SK-N-SH (cell line): ENCODE measurements around the gene CADM1. TPM values are rescaled to one million over a fixed set of nuclear protein-coding genes. Genes with fewer than 3 reads are reported as not detected.

Experiments
- CTCF ChIA-PET: fragments of 300-600, 350-600 bp; formaldehyde crosslinking; extraction: SDS; loops from one replicate; lab custom pipeline; 2021; lab: Yijun Ruan, JAX
- POLR2A ChIA-PET: fragments of 350-600 bp; sonication (Branson Sonifier 250); formaldehyde crosslinking; extraction: SDS; loops from one replicate; lab custom pipeline; 2020; ENCODE audit warnings: antibody characterized with exemption, inconsistent platforms; lab: Yijun Ruan, JAX
- DNase-seq: peaks from one replicate; pipeline ENCODE4 v3.0.0; 2012
- H2AFZ ChIP-seq: fragments of 200-600 bp; sonication (generic); 2 replicates; pipeline ENCODE4 v1.8.1; 2016; ENCODE audit warnings: antibody characterized with exemption, mild to moderate bottlenecking, low read depth
- H3F3A ChIP-seq: fragments of 200-600 bp; sonication (generic); replicated peaks from 2 replicates; pipeline ENCODE3; 2016; ENCODE audit warnings: antibody characterized with exemption, mild to moderate bottlenecking; ENCODE audit not compliant: insufficient read depth
- H3K27ac ChIP-seq, 2 experiments: fragments of 200-500 bp in 1 of 2; fragments of 200-600 bp in 1 of 2; sonication (Bioruptor generic) in 1 of 2; sonication (generic), shearing (Covaris generic) in 1 of 2; 2 replicates each; pipeline versions ENCODE4 v1.5.1 to v1.6.1; 2014 to 2016; ENCODE audit warnings: low read depth in 2 of 2, inconsistent platforms in 1 of 2, low read length in 1 of 2, mild to moderate bottlenecking in 1 of 2, mixed read lengths in 1 of 2
- H3K27me3 ChIP-seq: fragments of 200-600 bp; sonication (generic), shearing (Covaris generic); 2 replicates; pipeline ENCODE4 v1.6.1; 2016; ENCODE audit warnings: mixed run types; ENCODE audit not compliant: insufficient read depth
- H3K36me3 ChIP-seq, 2 experiments: fragments of 200-500 bp in 1 of 2; fragments of 200-600 bp in 1 of 2; sonication (Bioruptor generic) in 1 of 2; sonication (generic) in 1 of 2; replicated peaks in 1 of 2; 2 replicates each; pipeline versions ENCODE3 to v1.5.1; 2014 to 2016; ENCODE audit warnings: low read length in 1 of 2, mild to moderate bottlenecking in 1 of 2; ENCODE audit not compliant: insufficient read depth in 2 of 2, control insufficient read depth in 1 of 2
- H3K4me1 ChIP-seq, 2 experiments: fragments of 200-500 bp in 1 of 2; fragments of 200-600 bp in 1 of 2; sonication (Bioruptor generic) in 1 of 2; sonication (generic), shearing (Covaris generic) in 1 of 2; 2 replicates each; pipeline versions ENCODE4 v1.5.1 to v1.6.1; 2014 to 2016; ENCODE audit warnings: low read depth in 1 of 2, low read length in 1 of 2, mixed run types in 1 of 2; ENCODE audit not compliant: insufficient read depth in 2 of 2, control insufficient read depth in 1 of 2
- H3K4me2 ChIP-seq: fragments of 200-600 bp; sonication (generic), shearing (Covaris generic); 2 replicates; pipeline ENCODE4 v1.6.1; 2017; ENCODE audit warnings: mixed run types
- H3K4me3 ChIP-seq, 2 experiments: fragments of 200-500 bp in 1 of 2; fragments of 200-600 bp in 1 of 2; sonication (Bioruptor generic) in 1 of 2; sonication (generic), shearing (Covaris generic) in 1 of 2; 2 replicates each; pipeline versions ENCODE4 v1.5.1 to v1.8.1; 2014 to 2016; ENCODE audit warnings: low read depth in 2 of 2, inconsistent platforms in 1 of 2, low read length in 1 of 2, mild to moderate bottlenecking in 1 of 2, mixed read lengths in 1 of 2, moderate library complexity in 1 of 2
- H3K79me2 ChIP-seq: fragments of 200-600 bp; sonication (generic); 2 replicates; pipeline ENCODE4 v1.8.1; 2017; ENCODE audit warnings: mild to moderate bottlenecking; ENCODE audit not compliant: insufficient read depth
- H3K9ac ChIP-seq: fragments of 200-600 bp; sonication (generic); 2 replicates; pipeline ENCODE4 v1.6.1; 2017; ENCODE audit warnings: mixed run types
- H3K9me2 ChIP-seq: fragments of 200-600 bp; sonication (generic); 2 replicates; pipeline ENCODE4 v1.6.1; 2017; ENCODE audit warnings: mixed run types
- H3K9me3 ChIP-seq: fragments of 200-600 bp; sonication (generic); 2 replicates; pipeline ENCODE4 v1.6.1; 2017; ENCODE audit warnings: mixed run types, mild to moderate bottlenecking, moderate library complexity
- H4K20me1 ChIP-seq: fragments of 200-600 bp; sonication (generic); 2 replicates; pipeline ENCODE4 v1.6.1; 2017; ENCODE audit warnings: mild to moderate bottlenecking, mixed run types; ENCODE audit not compliant: insufficient read depth
- ELF1 ChIP-seq: IDR thresholded peaks from 2 replicates; pipeline ENCODE4 v1.4.0; 2012
- EP300 ChIP-seq, 2 experiments: IDR thresholded peaks; 2 replicates each; pipeline versions ENCODE4 v1.4.0 to v1.6.1; 2012; ENCODE audit warnings: borderline replicate concordance in 1 of 2, low read depth in 1 of 2, low read length in 1 of 2
- FOXJ3 ChIP-seq: sonication (generic); formaldehyde crosslinking; IDR thresholded peaks from 2 replicates; pipeline ENCODE4 v1.5.1; 2020; ENCODE audit warnings: mild to moderate bottlenecking, missing genetic modification reagents
- JUND ChIP-seq: IDR thresholded peaks from 2 replicates; pipeline ENCODE4 v1.4.0; 2012
- MAX ChIP-seq: IDR thresholded peaks from 2 replicates; pipeline ENCODE4 v1.4.0; 2012; ENCODE audit warnings: low read depth
- MEF2A ChIP-seq: IDR thresholded peaks from 2 replicates; pipeline ENCODE4 v1.4.0; 2012; ENCODE audit warnings: low read depth, borderline replicate concordance
- NFIC ChIP-seq: IDR thresholded peaks from 2 replicates; pipeline ENCODE4 v1.4.0; 2012; ENCODE audit warnings: borderline replicate concordance
- NRF1 ChIP-seq: IDR thresholded peaks from 2 replicates; pipeline ENCODE4 v1.6.1; 2012; ENCODE audit warnings: low read depth, mild to moderate bottlenecking, low read length
- PBX3 ChIP-seq: IDR thresholded peaks from 2 replicates; pipeline ENCODE4; 2012
- POLR2AphosphoS5 ChIP-seq: IDR thresholded peaks from 2 replicates; pipeline ENCODE4 v1.6.1; 2012; ENCODE audit warnings: low read depth, low read length
- RAD21 ChIP-seq: IDR thresholded peaks from 2 replicates; pipeline ENCODE4 v1.6.1; 2012; ENCODE audit warnings: mild to moderate bottlenecking, low read length
- RCOR1 ChIP-seq: fragments of 150-350 bp; IDR thresholded peaks from 2 replicates; pipeline ENCODE4 v1.6.1; 2017; ENCODE audit warnings: antibody characterized with exemption, low read length
- RFX5 ChIP-seq: IDR thresholded peaks from 2 replicates; pipeline ENCODE4 v1.6.1; 2012; ENCODE audit warnings: mild to moderate bottlenecking, improper control_type of control experiment, low read length
- RXRA ChIP-seq: IDR thresholded peaks from 2 replicates; pipeline ENCODE4 v1.4.0; 2012; ENCODE audit warnings: low read depth, mild to moderate bottlenecking, borderline replicate concordance
- SMC3 ChIP-seq: IDR thresholded peaks from 2 replicates; pipeline ENCODE4 v1.6.1; 2012; ENCODE audit warnings: low read depth, low read length, improper control_type of control experiment
- USF1 ChIP-seq: IDR thresholded peaks from 2 replicates; pipeline ENCODE4 v1.4.0; 2012; ENCODE audit warnings: low read depth, borderline replicate concordance
- WGBS: methylation state at CpG from one replicate; pipeline ENCODE4 v1.1.6; 2017; ENCODE audit warnings: low lambda C conversion rate; 5-methylcytosine and 5-hydroxymethylcytosine counted together
- polyA plus RNA-seq, 3 experiments: library from polyadenylated mRNA; depleted of rRNA; stranded (reverse); fragments of >200 nt; gene quantifications; 2 replicates each; pipeline ENCODE4 v1.2.3, GENCODE V29; 2012
- TF ChIP-seq, protein P1 (sequence below): fragments of 150-350 bp; IDR thresholded peaks from 2 replicates; pipeline ENCODE4 v1.6.1; 2016; ENCODE audit warnings: mild to moderate bottlenecking, low read depth, low read length
- TF ChIP-seq, protein P2 (sequence below): fragments of 150-350 bp; IDR thresholded peaks from 2 replicates; pipeline ENCODE4 v1.6.1; 2017; ENCODE audit warnings: antibody characterized with exemption, low read length, low read depth, borderline replicate concordance

The CADM1 gene
- polyA plus RNA-seq, 1 of the 3 experiments (the other 2 are of a cell fraction) = 7.9 TPM

DNA sequence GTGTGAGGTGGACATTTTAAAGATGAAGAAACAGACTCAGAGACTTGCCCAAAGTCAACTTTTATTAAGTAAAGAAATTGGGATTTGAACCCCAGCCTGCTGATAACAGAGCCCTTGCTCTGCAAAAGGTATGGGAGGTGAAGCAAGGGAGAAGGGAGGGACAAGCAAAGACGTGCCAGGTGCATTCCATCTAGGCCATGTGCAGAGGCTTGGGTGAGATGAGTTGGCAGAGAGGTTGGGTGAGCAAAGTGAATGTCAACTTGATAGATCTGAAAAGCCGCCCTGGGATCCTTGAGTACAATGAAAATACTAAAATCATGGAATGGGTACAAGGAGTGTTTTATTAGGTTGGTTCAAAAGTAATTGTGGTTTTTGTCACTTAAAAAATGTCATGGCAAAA lies 341.3 kb downstream of the CADM1 start:
- Histone ChIP-seq H3K27me3 (no peaks in the 10 kb centered on the region; the same call in 1 of the 2 replicates), H3K79me2 (no peaks in the 10 kb centered on the region), H3K9me2 (no peaks in the 10 kb centered on the region), H3F3A (no peaks in the 10 kb centered on the region), H3K36me3 (no peaks in the 10 kb centered on the region), H4K20me1 (no peaks in the 10 kb centered on the region), H3K4me2 (no peak overlapping the region), H3K4me3 (no peak overlapping the region), H3K4me1 (peaks cover 0 to 40% of the 10 kb centered on the region in 2 experiments; a peak in 2 of 4 replicates), H2AFZ (no peak overlapping the region), H3K9me3 (no peaks in the 10 kb centered on the region), H3K27ac (no peak overlapping the region), H3K9ac (no peak overlapping the region)
- POLR2A ChIA-PET = no interaction called here
- 39% methylated on average over 2 of the region's 2 CpGs for WGBS
- TF ChIP-seq, protein P1, sequence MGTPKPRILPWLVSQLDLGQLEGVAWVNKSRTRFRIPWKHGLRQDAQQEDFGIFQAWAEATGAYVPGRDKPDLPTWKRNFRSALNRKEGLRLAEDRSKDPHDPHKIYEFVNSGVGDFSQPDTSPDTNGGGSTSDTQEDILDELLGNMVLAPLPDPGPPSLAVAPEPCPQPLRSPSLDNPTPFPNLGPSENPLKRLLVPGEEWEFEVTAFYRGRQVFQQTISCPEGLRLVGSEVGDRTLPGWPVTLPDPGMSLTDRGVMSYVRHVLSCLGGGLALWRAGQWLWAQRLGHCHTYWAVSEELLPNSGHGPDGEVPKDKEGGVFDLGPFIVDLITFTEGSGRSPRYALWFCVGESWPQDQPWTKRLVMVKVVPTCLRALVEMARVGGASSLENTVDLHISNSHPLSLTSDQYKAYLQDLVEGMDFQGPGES = no peak
- TF ChIP-seq SMC3 = no peak
- TF ChIP-seq RCOR1 = no peak
- no peak for TF ChIP-seq ELF1
- TF ChIP-seq FOXJ3 (CRISPR knock-in tag) = no peak
- no peak for TF ChIP-seq POLR2AphosphoS5
- TF ChIP-seq RXRA = no peak
- no peak for TF ChIP-seq USF1
- TF ChIP-seq RFX5 = no peak
- TF ChIP-seq JUND = no peak
- no peak for TF ChIP-seq NRF1
- TF ChIP-seq MEF2A = no peak
- no peak for TF ChIP-seq EP300 (IDR thresholded peaks at IDR 0.05; ENCODE audit: borderline replicate concordance in 1 of 2, low read depth in 1 of 2, low read length in 1 of 2)
- TF ChIP-seq MAX = no peak
- no peak for TF ChIP-seq PBX3
- TF ChIP-seq, protein P2, sequence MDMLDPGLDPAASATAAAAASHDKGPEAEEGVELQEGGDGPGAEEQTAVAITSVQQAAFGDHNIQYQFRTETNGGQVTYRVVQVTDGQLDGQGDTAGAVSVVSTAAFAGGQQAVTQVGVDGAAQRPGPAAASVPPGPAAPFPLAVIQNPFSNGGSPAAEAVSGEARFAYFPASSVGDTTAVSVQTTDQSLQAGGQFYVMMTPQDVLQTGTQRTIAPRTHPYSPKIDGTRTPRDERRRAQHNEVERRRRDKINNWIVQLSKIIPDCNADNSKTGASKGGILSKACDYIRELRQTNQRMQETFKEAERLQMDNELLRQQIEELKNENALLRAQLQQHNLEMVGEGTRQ = no peak
- TF ChIP-seq NFIC = no peak
- TF ChIP-seq RAD21 = no peak
- DNase-seq = no peak
- CTCF ChIA-PET = interaction anchor here (1.1 to 1.6 kb wide), 3 partner anchors 8 to 33 kb away, joined by 3 to 6 read pairs (median 5); no protein-coding TSS in a partner anchor
